ENCODE results near the gene CDK15. TPM values are rescaled to one million over a fixed set of nuclear protein-coding genes. Genes with fewer than 3 reads are reported as not detected.

The CDK15 gene
- total and polyA plus RNA-seq, 2 donors (not counting 1 experiment from before 2014, with no cell fraction given), result not detected

- H3K4me1 Mint-ChIP-seq, result no peaks in the 10 kb centered on the region
- H3K27me3 Mint-ChIP-seq, result peaks cover 13% of the 10 kb centered on the region
- Histone ChIP-seq H3K4me2 (replicated peaks; ENCODE audit: low read depth, low read length, poor library complexity, severe bottlenecking) (no peak overlapping the region), H2AFZ (ENCODE audit: insufficient read depth, low read depth, low read length, poor library complexity, severe bottlenecking) (no peak overlapping the region), H3K9me3 (ENCODE audit: control extremely low read depth in 1 of 3, control insufficient read depth in 2 of 3, insufficient read depth in 1 of 3, low read length in 2 of 3) (peaks cover 0 to 3% (median 0%) of the 10 kb centered on the region in 3 donors), H4K20me1 (ENCODE audit: control insufficient read depth, insufficient read depth, low read length, poor library complexity, severe bottlenecking) (no peaks in the 10 kb centered on the region), H3K36me3 (replicated peaks in 1 of 2; ENCODE audit: control extremely low read depth in 1 of 2, control insufficient read depth in 1 of 2, extremely low read depth in 1 of 2, insufficient read depth in 2 of 2, low read length in 1 of 2) (no peaks in the 10 kb centered on the region), H3K79me2 (ENCODE audit: control insufficient read depth, insufficient read depth, low read length) (no peaks in the 10 kb centered on the region), H3K4me1 (ENCODE audit: control insufficient read depth in 2 of 2, insufficient read depth in 2 of 2, low read length in 2 of 2) (no peaks in the 10 kb centered on the region), H3K27me3 (replicated peaks in 1 of 4; ENCODE audit: control extremely low read depth in 1 of 4, control insufficient read depth in 3 of 4, insufficient read depth in 4 of 4, low read length in 3 of 4) (no peaks in the 10 kb centered on the region), H3K27ac (ENCODE audit: low read length in 2 of 2) (no peak overlapping the region), H3K9ac (ENCODE audit: low read length) (no peak overlapping the region), H3K4me3 (ENCODE audit: control extremely low read depth in 1 of 5, extremely low read depth in 1 of 5, insufficient read depth in 1 of 5, low read depth in 2 of 5, low read length in 4 of 5) (no peak overlapping the region)
- no peaks in the 10 kb centered on the region for H3K9me3 Mint-ChIP-seq (ENCODE audit: insufficient read depth)
- H3K4me3 Mint-ChIP-seq, result no peak overlapping the region
- ATAC-seq (ENCODE audit: low read depth), result no peak
- no peak overlapping the region for H3K27ac Mint-ChIP-seq
- intact Hi-C loops (cut with micrococcal nuclease), result no loop called here
- POLR2A ChIA-PET, result no interaction called here
- 94% methylated on average over 9 of the region's 9 CpGs for WGBS (ENCODE audit: insufficient coverage)
- CTCF ChIA-PET, result no interaction called here
- DNase-seq, result no peak
- TF ChIP-seq EZH2 (IDR thresholded peaks at IDR 0.05; ENCODE audit: borderline replicate concordance, insufficient read depth, low read depth, low read length, poor library complexity, severe bottlenecking), result no peak
- TF ChIP-seq, protein P1, sequence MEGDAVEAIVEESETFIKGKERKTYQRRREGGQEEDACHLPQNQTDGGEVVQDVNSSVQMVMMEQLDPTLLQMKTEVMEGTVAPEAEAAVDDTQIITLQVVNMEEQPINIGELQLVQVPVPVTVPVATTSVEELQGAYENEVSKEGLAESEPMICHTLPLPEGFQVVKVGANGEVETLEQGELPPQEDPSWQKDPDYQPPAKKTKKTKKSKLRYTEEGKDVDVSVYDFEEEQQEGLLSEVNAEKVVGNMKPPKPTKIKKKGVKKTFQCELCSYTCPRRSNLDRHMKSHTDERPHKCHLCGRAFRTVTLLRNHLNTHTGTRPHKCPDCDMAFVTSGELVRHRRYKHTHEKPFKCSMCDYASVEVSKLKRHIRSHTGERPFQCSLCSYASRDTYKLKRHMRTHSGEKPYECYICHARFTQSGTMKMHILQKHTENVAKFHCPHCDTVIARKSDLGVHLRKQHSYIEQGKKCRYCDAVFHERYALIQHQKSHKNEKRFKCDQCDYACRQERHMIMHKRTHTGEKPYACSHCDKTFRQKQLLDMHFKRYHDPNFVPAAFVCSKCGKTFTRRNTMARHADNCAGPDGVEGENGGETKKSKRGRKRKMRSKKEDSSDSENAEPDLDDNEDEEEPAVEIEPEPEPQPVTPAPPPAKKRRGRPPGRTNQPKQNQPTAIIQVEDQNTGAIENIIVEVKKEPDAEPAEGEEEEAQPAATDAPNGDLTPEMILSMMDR (IDR thresholded peaks at IDR 0.05), result no peak
These were observed 132.4 kb downstream of the CDK15 start for GRCh38 chr2:201938781-201939180.

DNA sequence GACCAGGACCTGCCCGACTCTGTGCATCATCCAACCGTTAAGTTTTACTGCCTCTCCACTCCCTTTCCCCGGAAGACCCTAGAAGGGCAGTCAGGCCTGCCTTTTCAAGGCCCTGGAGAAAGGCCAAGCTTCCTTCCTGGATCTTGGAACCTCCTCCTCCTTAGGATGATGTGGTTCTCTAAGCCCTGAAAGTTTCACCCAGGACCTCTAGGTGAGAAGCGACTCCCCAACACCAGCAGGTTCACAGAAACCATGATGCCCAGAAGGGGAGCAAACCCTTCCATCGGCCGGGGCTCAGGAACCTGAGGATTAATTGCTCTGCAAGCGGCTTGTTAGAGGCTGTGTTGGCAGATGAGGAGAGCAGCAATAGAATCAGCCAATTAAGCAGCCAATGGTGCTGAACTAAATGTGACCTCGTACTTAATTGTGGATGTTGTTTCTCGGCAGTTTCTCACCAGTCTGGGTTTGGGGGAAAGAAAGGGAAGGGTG is 133.2 kb downstream of the CDK15 start:
- H3K27me3 Mint-ChIP-seq, result peaks cover 13% of the 10 kb centered on the region
- H3K4me1 Mint-ChIP-seq, result no peaks in the 10 kb centered on the region
- ATAC-seq (ENCODE audit: low read depth) (no peak), DNase-seq (no peak)
- ChIA-PET POLR2A (no interaction called here), CTCF (no interaction called here)
- H3K36me3 ChIP-seq (replicated peaks in 1 of 2; ENCODE audit: control extremely low read depth in 1 of 2, control insufficient read depth in 1 of 2, extremely low read depth in 1 of 2, insufficient read depth in 2 of 2, low read length in 1 of 2), result no peaks in the 10 kb centered on the region
- no peak overlapping the region for H3K9ac ChIP-seq (ENCODE audit: low read length)
- TF ChIP-seq, protein P1 (IDR thresholded peaks at IDR 0.05), result no peak
- TF ChIP-seq EZH2 (IDR thresholded peaks at IDR 0.05; ENCODE audit: borderline replicate concordance, insufficient read depth, low read depth, low read length, poor library complexity, severe bottlenecking), result no peak
- H4K20me1 ChIP-seq (ENCODE audit: control insufficient read depth, insufficient read depth, low read length, poor library complexity, severe bottlenecking), result no peaks in the 10 kb centered on the region
- H3K79me2 ChIP-seq (ENCODE audit: control insufficient read depth, insufficient read depth, low read length), result no peaks in the 10 kb centered on the region
- peaks cover 0 to 3% (median 0%) of the 10 kb centered on the region in 3 donors for H3K9me3 ChIP-seq (ENCODE audit: control extremely low read depth in 1 of 3, control insufficient read depth in 2 of 3, insufficient read depth in 1 of 3, low read length in 2 of 3)
- intact Hi-C loops (cut with micrococcal nuclease), result no loop called here
- H3K4me3 Mint-ChIP-seq, result no peak overlapping the region
- H3K9me3 Mint-ChIP-seq (ENCODE audit: insufficient read depth), result no peaks in the 10 kb centered on the region
- H3K27ac ChIP-seq (ENCODE audit: low read length in 2 of 2), result no peak overlapping the region
- H3K4me2 ChIP-seq (replicated peaks; ENCODE audit: low read depth, low read length, poor library complexity, severe bottlenecking), result no peak overlapping the region
- 93% methylated on average over 7 of the region's 9 CpGs for WGBS (ENCODE audit: insufficient coverage)
- H3K27me3 ChIP-seq (replicated peaks in 1 of 4; ENCODE audit: control extremely low read depth in 1 of 4, control insufficient read depth in 3 of 4, insufficient read depth in 4 of 4, low read length in 3 of 4), result no peaks in the 10 kb centered on the region
- no peak overlapping the region for H2AFZ ChIP-seq (ENCODE audit: insufficient read depth, low read depth, low read length, poor library complexity, severe bottlenecking)
- H3K27ac Mint-ChIP-seq, result no peak overlapping the region
- no peak overlapping the region for H3K4me3 ChIP-seq (ENCODE audit: control extremely low read depth in 1 of 5, extremely low read depth in 1 of 5, insufficient read depth in 1 of 5, low read depth in 2 of 5, low read length in 4 of 5)
- no peaks in the 10 kb centered on the region for H3K4me1 ChIP-seq (ENCODE audit: control insufficient read depth in 2 of 2, insufficient read depth in 2 of 2, low read length in 2 of 2)

Measured in B cell (primary cell).